ENCODE data around the gene EFS. TPM values are rescaled to one million over a fixed set of nuclear protein-coding genes. Genes with fewer than 3 reads are reported as not detected.
"Not testable (repeated sequence)": the region's sequence is repeated elsewhere in the genome, so short reads cannot be mapped to it uniquely, and the experiment has no call there.

The EFS gene
- total and polyA plus RNA-seq, 4 experiments from 2014 or later: not detected

DNA sequence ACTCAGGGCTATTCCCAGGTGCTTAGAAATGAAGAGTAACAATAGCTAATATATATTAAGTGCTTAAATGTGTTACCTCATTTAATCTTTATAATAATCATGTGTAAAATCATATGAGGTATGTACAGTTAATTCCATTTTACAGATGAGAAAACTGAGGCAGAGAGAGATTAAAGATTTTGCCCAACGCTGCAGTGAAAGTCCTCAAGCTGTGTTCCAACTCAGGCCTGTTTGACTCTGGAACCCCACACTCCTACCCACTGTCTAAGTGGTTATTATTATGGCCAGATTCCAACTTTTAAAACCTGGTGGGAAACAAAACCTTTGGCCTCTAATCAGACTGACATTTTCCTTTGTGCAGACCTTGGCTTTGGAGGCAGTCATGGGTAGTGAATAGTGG is 22.0 kb upstream of the EFS start:
- no peak overlapping the region for H3K4me3 ChIP-seq (ENCODE audit: low read length in 2 of 2)
- Mint-ChIP-seq H3K9me3 (no peaks in the 10 kb centered on the region), H3K4me1 (no peaks in the 10 kb centered on the region), H3K27ac (no peak overlapping the region), H3K36me3 (no peaks in the 10 kb centered on the region), H3K4me3 (no peak overlapping the region), H3K27me3 (peaks cover 3 to 21% of the 10 kb centered on the region in 2 donors)
- H3K36me3 ChIP-seq (ENCODE audit: insufficient read depth, low read length): no peaks in the 10 kb centered on the region
- CTCF ChIA-PET (ENCODE audit: partially characterized antibody): interaction anchor here (0.9 kb wide), 1 partner anchor 122 kb away, joined by 3 read pairs; no protein-coding TSS in a partner anchor
- intact Hi-C loops (cut with micrococcal nuclease): no loop called here
- H3K4me1 ChIP-seq (ENCODE audit: insufficient read depth, low read length): no peaks in the 10 kb centered on the region
- POLR2A ChIA-PET (ENCODE audit: partially characterized antibody): no interaction called here
- no peaks in the 10 kb centered on the region for H3K9me3 ChIP-seq (ENCODE audit: control insufficient read depth in 1 of 2, low read length in 2 of 2)
- no peak overlapping the region for H3K27ac ChIP-seq (ENCODE audit: low read depth, low read length)
- no peak for DNase-seq
- H3K27me3 ChIP-seq (ENCODE audit: insufficient read depth, low read length): no peaks in the 10 kb centered on the region

DNA sequence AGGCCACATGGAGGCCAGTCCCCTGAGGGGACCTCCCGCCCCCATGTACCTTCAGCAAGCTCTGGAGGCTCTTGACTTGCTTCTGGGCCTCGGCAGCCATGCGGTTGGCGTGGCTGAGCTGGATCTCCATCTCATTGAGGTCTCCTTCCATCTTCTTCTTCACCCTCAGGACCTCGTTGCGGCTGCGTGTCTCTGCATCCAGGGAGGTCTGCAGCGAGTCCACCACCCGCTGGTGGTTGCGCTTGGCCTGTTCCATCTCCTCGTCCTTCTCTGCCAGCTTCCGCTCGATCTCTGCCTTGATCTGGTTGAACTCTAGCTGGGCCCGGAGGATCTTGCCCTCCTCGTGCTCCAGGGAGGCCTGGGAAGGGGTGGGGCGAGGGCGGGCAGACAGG is 21.3 kb upstream of the EFS start:
- H3K27me3 ChIP-seq (ENCODE audit: insufficient read depth, low read length); DNase-seq; H3K4me3 Mint-ChIP-seq; H3K4me3 ChIP-seq (ENCODE audit: low read length in 2 of 2); H3K36me3 Mint-ChIP-seq; H3K27ac Mint-ChIP-seq; POLR2A ChIA-PET (ENCODE audit: partially characterized antibody); H3K27ac ChIP-seq (ENCODE audit: low read depth, low read length); H3K9me3 Mint-ChIP-seq; H3K36me3 ChIP-seq (ENCODE audit: insufficient read depth, low read length); intact Hi-C loops (cut with micrococcal nuclease); H3K4me1 ChIP-seq (ENCODE audit: insufficient read depth, low read length); H3K4me1 Mint-ChIP-seq; CTCF ChIA-PET (ENCODE audit: partially characterized antibody); H3K9me3 ChIP-seq (ENCODE audit: control insufficient read depth in 1 of 2, low read length in 2 of 2): not testable (repeated sequence)
- H3K27me3 Mint-ChIP-seq: peaks cover 3 to 21% of the 10 kb centered on the region in 2 donors

DNA sequence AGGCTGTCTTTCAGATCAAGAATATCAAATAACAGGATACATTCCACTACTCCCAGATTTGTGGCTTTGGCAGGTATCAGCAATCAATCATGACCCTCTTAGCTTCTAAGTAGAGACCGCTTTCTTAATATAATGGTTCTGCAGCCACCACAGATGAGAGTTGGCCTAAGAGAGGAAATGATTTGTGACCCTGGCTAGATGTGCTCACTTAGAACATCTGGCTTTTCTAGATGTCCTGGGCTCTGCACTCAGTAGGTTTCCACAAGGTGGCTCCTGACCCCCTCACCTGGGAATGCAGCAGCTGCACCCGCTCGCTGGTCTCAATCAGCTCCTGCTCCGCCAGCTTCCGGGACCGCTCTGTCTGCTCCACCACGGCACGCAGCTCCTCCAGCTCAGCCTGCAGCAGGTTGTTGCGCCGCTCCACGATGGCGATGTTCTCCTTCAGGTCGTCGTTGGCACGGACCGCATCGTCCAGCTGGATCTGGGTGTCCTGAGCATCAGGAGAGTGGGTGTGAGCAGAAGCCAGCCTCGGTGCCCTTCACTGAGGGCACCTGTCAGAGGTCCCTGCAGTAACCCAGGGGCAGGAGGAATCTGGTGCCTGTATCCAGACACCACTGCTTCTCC is 20.8 kb upstream of the EFS start:
- H3K36me3 ChIP-seq (ENCODE audit: insufficient read depth, low read length): no peaks in the 10 kb centered on the region
- Mint-ChIP-seq H3K4me3 (no peak overlapping the region), H3K27me3 (peaks cover 4 to 21% of the 10 kb centered on the region in 2 donors), H3K36me3 (no peaks in the 10 kb centered on the region), H3K27ac (no peak overlapping the region), H3K4me1 (no peaks in the 10 kb centered on the region), H3K9me3 (no peaks in the 10 kb centered on the region)
- no peaks in the 10 kb centered on the region for H3K4me1 ChIP-seq (ENCODE audit: insufficient read depth, low read length)
- intact Hi-C loops (cut with micrococcal nuclease): no loop called here
- H3K9me3 ChIP-seq (ENCODE audit: control insufficient read depth in 1 of 2, low read length in 2 of 2): no peaks in the 10 kb centered on the region
- CTCF ChIA-PET (ENCODE audit: partially characterized antibody): interaction anchor here (1.3 kb wide), 1 partner anchor 59 kb away, joined by 3 read pairs; no protein-coding TSS in a partner anchor
- DNase-seq: no peak
- H3K4me3 ChIP-seq (ENCODE audit: low read length in 2 of 2): no peak overlapping the region
- POLR2A ChIA-PET (ENCODE audit: partially characterized antibody): no interaction called here
- no peaks in the 10 kb centered on the region for H3K27me3 ChIP-seq (ENCODE audit: insufficient read depth, low read length)
- no peak overlapping the region for H3K27ac ChIP-seq (ENCODE audit: low read depth, low read length)

DNA sequence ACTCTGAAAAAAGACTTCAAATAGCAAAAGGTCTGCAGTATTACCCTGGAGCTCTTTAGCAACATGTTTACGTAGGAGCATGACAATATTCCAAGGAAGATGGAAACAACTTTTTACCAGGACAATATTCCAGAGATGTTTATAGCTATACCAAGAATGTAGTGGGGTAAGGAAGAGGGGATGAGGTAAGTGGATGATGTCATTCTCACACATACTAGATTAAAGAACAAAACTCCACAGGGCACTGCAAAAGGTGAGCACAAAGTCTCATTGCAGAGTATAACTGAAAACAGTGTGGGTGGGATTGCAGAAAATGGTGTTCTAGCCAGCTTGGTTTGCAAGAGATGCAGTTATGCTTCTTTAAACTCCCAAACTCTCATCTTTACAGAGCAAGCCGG is 20.3 kb upstream of the EFS start:
- no peak overlapping the region for H3K27ac ChIP-seq (ENCODE audit: low read depth, low read length)
- H3K27ac Mint-ChIP-seq: no peak overlapping the region
- no peaks in the 10 kb centered on the region for H3K36me3 ChIP-seq (ENCODE audit: insufficient read depth, low read length)
- H3K4me3 Mint-ChIP-seq: no peak overlapping the region
- ChIA-PET CTCF (ENCODE audit: partially characterized antibody) (interaction anchor here (1.3 to 4.2 kb wide), 2 partner anchors 59 to 122 kb away, joined by 3 to 20 read pairs; no protein-coding TSS in a partner anchor), POLR2A (ENCODE audit: partially characterized antibody) (no interaction called here)
- no peaks in the 10 kb centered on the region for H3K4me1 Mint-ChIP-seq
- no peaks in the 10 kb centered on the region for H3K36me3 Mint-ChIP-seq
- H3K4me1 ChIP-seq (ENCODE audit: insufficient read depth, low read length): no peaks in the 10 kb centered on the region
- no peaks in the 10 kb centered on the region for H3K9me3 Mint-ChIP-seq
- peaks cover 5 to 21% of the 10 kb centered on the region in 2 donors for H3K27me3 Mint-ChIP-seq
- intact Hi-C loops (cut with micrococcal nuclease): no loop called here
- DNase-seq: no peak
- H3K9me3 ChIP-seq (ENCODE audit: control insufficient read depth in 1 of 2, low read length in 2 of 2): no peaks in the 10 kb centered on the region
- no peak overlapping the region for H3K4me3 ChIP-seq (ENCODE audit: low read length in 2 of 2)
- no peaks in the 10 kb centered on the region for H3K27me3 ChIP-seq (ENCODE audit: insufficient read depth, low read length)

DNA sequence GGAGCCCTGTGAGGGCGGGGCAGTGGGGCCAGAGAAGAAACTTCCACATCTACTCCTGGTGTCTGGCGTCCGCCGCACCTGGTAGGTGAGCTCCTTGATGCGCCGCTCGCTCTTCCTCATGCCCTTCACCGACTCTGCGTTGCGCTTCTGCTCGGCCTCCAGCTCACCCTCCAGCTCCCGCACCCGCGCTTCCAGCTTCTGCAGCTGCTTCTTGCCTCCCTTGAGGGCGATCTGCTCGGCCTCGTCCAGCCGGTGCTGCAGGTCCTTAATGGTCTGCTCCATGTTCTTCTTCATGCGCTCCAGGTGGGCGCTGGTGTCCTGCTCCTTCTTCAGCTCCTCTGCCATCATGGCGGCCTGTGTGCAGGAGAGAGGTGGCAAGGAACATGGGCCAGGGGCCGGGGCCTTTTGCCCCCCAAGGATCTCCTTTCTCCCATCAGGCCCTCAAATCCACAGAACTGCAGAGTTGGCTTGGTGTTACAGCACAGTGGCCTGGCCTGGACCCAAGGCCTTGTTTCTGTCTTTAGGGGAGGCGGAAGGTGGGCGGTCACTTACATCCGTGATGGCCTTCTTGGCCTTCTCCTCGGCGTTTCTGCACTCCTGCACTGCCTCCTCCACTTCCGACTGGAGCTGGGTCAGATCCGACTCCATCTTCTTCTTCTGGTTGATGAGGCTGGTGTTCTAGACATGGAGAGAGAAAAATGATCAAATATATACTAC is 19.6 kb upstream of the EFS start:
- no peak for DNase-seq
- Mint-ChIP-seq H3K4me1 (no peaks in the 10 kb centered on the region), H3K27me3 (peaks cover 7 to 20% of the 10 kb centered on the region in 2 donors), H3K27ac (peak overlapping the region in 1 of 7 donors; percentile 66), H3K9me3 (no peaks in the 10 kb centered on the region), H3K36me3 (no peaks in the 10 kb centered on the region), H3K4me3 (no peak overlapping the region)
- H3K4me1 ChIP-seq (ENCODE audit: insufficient read depth, low read length): no peaks in the 10 kb centered on the region
- CTCF ChIA-PET (ENCODE audit: partially characterized antibody): interaction anchor here (1.3 to 4.2 kb wide), 2 partner anchors 58 to 121 kb away, joined by 3 to 20 read pairs; no protein-coding TSS in a partner anchor
- POLR2A ChIA-PET (ENCODE audit: partially characterized antibody): no interaction called here
- no peaks in the 10 kb centered on the region for H3K9me3 ChIP-seq (ENCODE audit: control insufficient read depth in 1 of 2, low read length in 2 of 2)
- no peaks in the 10 kb centered on the region for H3K27me3 ChIP-seq (ENCODE audit: insufficient read depth, low read length)
- no peak overlapping the region for H3K27ac ChIP-seq (ENCODE audit: low read depth, low read length)
- intact Hi-C loops (cut with micrococcal nuclease): no loop called here
- no peaks in the 10 kb centered on the region for H3K36me3 ChIP-seq (ENCODE audit: insufficient read depth, low read length)
- H3K4me3 ChIP-seq (ENCODE audit: low read length in 2 of 2): no peak overlapping the region

DNA sequence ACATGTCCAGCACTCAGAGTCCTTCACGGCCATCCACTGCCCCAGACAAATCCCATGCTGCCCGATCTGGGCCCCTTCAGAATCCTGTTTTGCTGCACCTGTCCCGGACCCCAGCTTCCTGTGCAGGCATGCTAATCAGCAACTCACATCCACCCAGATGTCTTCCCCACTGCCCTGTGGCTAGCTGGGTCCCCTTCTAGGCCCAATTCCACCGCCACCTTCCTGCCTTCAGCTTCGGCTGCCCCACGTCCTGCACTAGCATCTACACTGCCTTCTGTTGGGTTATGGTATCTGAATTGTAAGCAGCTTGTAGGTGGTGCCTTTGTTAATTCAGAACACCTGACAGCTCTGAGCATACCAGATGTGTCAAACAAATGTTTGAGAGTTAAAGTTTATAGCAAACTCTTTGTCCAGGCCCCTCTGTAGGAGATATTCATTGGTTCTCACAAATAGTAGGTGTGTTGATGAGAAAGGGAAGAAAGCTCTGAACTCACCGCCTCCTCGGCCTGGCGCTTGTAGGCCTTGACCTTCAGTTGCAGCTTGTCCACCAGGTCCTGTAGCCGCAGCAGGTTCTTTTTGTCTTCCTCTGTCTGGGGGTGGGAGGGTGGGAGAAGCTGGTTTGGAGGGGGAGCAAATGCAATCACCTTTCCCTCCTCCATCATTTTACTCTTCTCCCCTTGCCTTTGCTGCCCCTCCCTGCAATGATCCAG is 17.9 kb upstream of the EFS start:
- Mint-ChIP-seq H3K27me3 (peaks cover 7 to 16% of the 10 kb centered on the region in 2 donors), H3K36me3 (no peaks in the 10 kb centered on the region), H3K4me1 (no peaks in the 10 kb centered on the region), H3K9me3 (no peaks in the 10 kb centered on the region), H3K4me3 (no peak overlapping the region), H3K27ac (no peak overlapping the region)
- H3K36me3 ChIP-seq (ENCODE audit: insufficient read depth, low read length): no peaks in the 10 kb centered on the region
- no peaks in the 10 kb centered on the region for H3K27me3 ChIP-seq (ENCODE audit: insufficient read depth, low read length)
- H3K9me3 ChIP-seq (ENCODE audit: control insufficient read depth in 1 of 2, low read length in 2 of 2): no peaks in the 10 kb centered on the region
- intact Hi-C loops (cut with micrococcal nuclease): no loop called here
- H3K4me1 ChIP-seq (ENCODE audit: insufficient read depth, low read length): no peaks in the 10 kb centered on the region
- DNase-seq: no peak
- no peak overlapping the region for H3K27ac ChIP-seq (ENCODE audit: low read depth, low read length)
- POLR2A ChIA-PET (ENCODE audit: partially characterized antibody): no interaction called here
- CTCF ChIA-PET (ENCODE audit: partially characterized antibody): interaction anchor here (0.6 to 4.2 kb wide), 7 partner anchors 11 to 262 kb away, joined by 3 to 27 read pairs (median 6); partner anchors contain the start of gene IL25
- H3K4me3 ChIP-seq (ENCODE audit: low read length in 2 of 2): no peak overlapping the region

GRCh38 chr14:23382276-23382675 is 17.3 kb upstream of the EFS start:
- ChIA-PET POLR2A (ENCODE audit: partially characterized antibody) (no interaction called here), CTCF (ENCODE audit: partially characterized antibody) (interaction anchor here (0.6 to 4.2 kb wide), 7 partner anchors 10 to 261 kb away, joined by 3 to 27 read pairs (median 6); partner anchors contain the start of gene IL25)
- Histone ChIP-seq H3K36me3 (ENCODE audit: insufficient read depth, low read length) (no peaks in the 10 kb centered on the region), H3K4me3 (ENCODE audit: low read length in 2 of 2) (no peak overlapping the region), H3K27ac (ENCODE audit: low read depth, low read length) (no peak overlapping the region), H3K27me3 (ENCODE audit: insufficient read depth, low read length) (no peaks in the 10 kb centered on the region), H3K9me3 (ENCODE audit: control insufficient read depth in 1 of 2, low read length in 2 of 2) (no peaks in the 10 kb centered on the region), H3K4me1 (ENCODE audit: insufficient read depth, low read length) (no peaks in the 10 kb centered on the region)
- no peak overlapping the region for H3K27ac Mint-ChIP-seq
- no peaks in the 10 kb centered on the region for H3K4me1 Mint-ChIP-seq
- no peaks in the 10 kb centered on the region for H3K36me3 Mint-ChIP-seq
- H3K9me3 Mint-ChIP-seq: no peaks in the 10 kb centered on the region
- H3K4me3 Mint-ChIP-seq: no peak overlapping the region
- intact Hi-C loops (cut with micrococcal nuclease): no loop called here
- no peak for DNase-seq
- H3K27me3 Mint-ChIP-seq: peaks cover 7 to 16% of the 10 kb centered on the region in 2 donors
